ENCODE data around the gene DLGAP1. TPM values are rescaled to one million over a fixed set of nuclear protein-coding genes. Genes with fewer than 3 reads are reported as not detected.
A peak's percentile ranks its signal among the peaks of the same experiment; 100 is the strongest.

The DLGAP1 gene
- total and polyA plus RNA-seq, 2 of the 4 experiments (the other 2 are of a cell fraction): under 0.01 to 0.09 TPM

DNA sequence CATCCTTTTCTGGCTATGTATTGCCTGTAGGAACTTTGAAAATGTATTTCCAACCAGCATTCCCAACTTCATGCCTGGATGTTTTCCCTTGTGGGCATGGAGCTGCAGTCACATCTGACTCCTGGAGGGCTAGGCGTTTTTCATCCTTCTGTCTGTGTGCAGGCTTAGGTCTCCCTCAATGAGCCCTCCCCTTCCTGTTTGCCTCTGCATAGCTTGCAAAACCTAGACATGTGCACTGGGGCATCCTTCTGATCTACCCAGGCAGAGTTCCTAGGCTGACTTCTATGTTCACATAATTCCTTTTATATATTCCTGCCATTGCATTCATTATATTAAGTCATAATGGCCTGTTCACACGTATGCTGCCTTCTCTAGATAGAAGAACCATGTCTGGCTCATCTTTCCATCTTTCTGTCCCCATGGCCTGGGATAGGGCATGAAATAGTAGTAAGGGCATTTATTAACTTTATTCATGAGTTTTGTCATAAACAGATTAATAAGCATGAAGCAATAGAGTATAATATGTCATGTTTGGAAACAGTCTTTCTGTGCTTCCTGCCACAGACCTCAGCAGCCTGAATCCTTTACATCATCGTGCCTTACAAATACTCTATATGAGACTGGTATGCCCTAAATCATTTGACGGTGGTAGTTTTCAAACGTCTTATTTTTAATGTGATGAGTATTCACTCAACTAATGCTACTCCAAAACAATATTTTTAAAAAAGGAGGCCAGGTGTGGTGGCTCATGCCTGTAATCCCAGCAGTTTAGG, 809.5 kb downstream of the DLGAP1 start:
- no peaks in the 10 kb centered on the region for H3K9me3 ChIP-seq (ENCODE audit: control insufficient read depth, insufficient read depth, low read length)
- no peak overlapping the region for H3K14ac ChIP-seq (replicated peaks; ENCODE audit: low read depth, low read length)
- no peak overlapping the region for H2AK9ac ChIP-seq (replicated peaks; ENCODE audit: low read depth, low read length, poor library complexity)
- H2BK120ac ChIP-seq (ENCODE audit: low read depth, low read length): no peak overlapping the region
- H3K4ac ChIP-seq (ENCODE audit: low read depth, low read length): peak overlapping the region; percentile 25; the same call in 1 of the 2 replicates
- intact Hi-C loops (cut with micrococcal nuclease): no loop called here
- no peaks in the 10 kb centered on the region for H3K27me3 ChIP-seq (ENCODE audit: control insufficient read depth, insufficient read depth, low read length)
- 0 out of 3 replicates have a peak overlapping the region, but pooled peaks have one; percentile 14 for H2BK15ac ChIP-seq (ENCODE audit: low read depth, low read length)
- dilution Hi-C loops (cut with HindIII; ENCODE audit: low sequenced_read_pairs, unreplicated experiment): no loop called here
- H3K79me1 ChIP-seq (ENCODE audit: low read depth in 1 of 2, low read length in 2 of 2): no peaks in the 10 kb centered on the region
- no peak overlapping the region for H3K27ac ChIP-seq (ENCODE audit: insufficient read depth, low read length)
- H3K4me2 ChIP-seq (ENCODE audit: low read depth, low read length): no peak overlapping the region
- DNase-seq (no peak), ATAC-seq (ENCODE audit: low read depth) (no peak)
- peak overlapping the region; percentile 26; the same call in 1 of the 2 replicates for H4K5ac ChIP-seq (ENCODE audit: low read depth, low read length)
- no peaks in the 10 kb centered on the region for H4K20me1 ChIP-seq (ENCODE audit: insufficient read depth, low read length)
- no peak overlapping the region for H2AFZ ChIP-seq (replicated peaks; ENCODE audit: low read length, poor library complexity)
- H2BK20ac ChIP-seq (ENCODE audit: low read depth, low read length): no peak overlapping the region
- CTCF ChIA-PET: interaction anchor here (0.6 kb wide), 1 partner anchor 600 kb away, joined by 3 read pairs; no protein-coding TSS in a partner anchor
- no peak overlapping the region for H3K4me3 ChIP-seq (ENCODE audit: insufficient read depth, low read depth, low read length)
- H3K23ac ChIP-seq (ENCODE audit: low read depth, low read length): no peak overlapping the region
- H4K8ac ChIP-seq (ENCODE audit: low read depth in 2 of 2, low read length in 2 of 2): peak overlapping the region in 1 of 2 experiments; percentile 9; a peak in 1 of 4 replicates
- POLR2A ChIA-PET (ENCODE audit: unreplicated experiment): no interaction called here
- WGBS, 2 experiments (ENCODE audit: extremely low coverage in 2 of 2, insufficient read length in 1 of 2): 80% methylated on average over 1 of the region's 5 CpGs; no CpG with 5 or more reads in 1 of the 2 experiments
- H2BK5ac ChIP-seq (ENCODE audit: low read depth, low read length, poor library complexity, severe bottlenecking): no peak overlapping the region
- H3K9me1 ChIP-seq (ENCODE audit: insufficient read depth, low read length): peaks cover 9% of the 10 kb centered on the region; the same call in 1 of the 2 replicates
- no peaks in the 10 kb centered on the region for H3K36me3 ChIP-seq (ENCODE audit: control insufficient read depth, insufficient read depth, low read length)
- no peak overlapping the region for H3K9ac ChIP-seq (ENCODE audit: low read depth, low read length)
- in situ Hi-C loops (cut with MboI; ENCODE audit: low sequenced_read_pairs): no loop called here
- H3K4me1 ChIP-seq (ENCODE audit: control insufficient read depth, insufficient read depth, low read length): peaks cover 13% of the 10 kb centered on the region
- H3K56ac ChIP-seq (ENCODE audit: extremely low read depth, insufficient read depth, low read length): no peak overlapping the region
- no peak overlapping the region for H4K91ac ChIP-seq (ENCODE audit: insufficient read depth, low read depth, low read length)
- no peak overlapping the region for H3K18ac ChIP-seq (ENCODE audit: low read depth, low read length)
- no peak overlapping the region for H2AK5ac ChIP-seq (ENCODE audit: low read depth, low read length)
- no TSS peak for BruUV-seq (replicated peaks)
- no peak for TF ChIP-seq POLR2A (IDR thresholded peaks at IDR 0.05; ENCODE audit: low read depth, low read length)
- TF ChIP-seq MXI1 (IDR thresholded peaks at IDR 0.05; ENCODE audit: borderline replicate concordance, low read depth, low read length): no peak
- TF ChIP-seq BHLHE40 (IDR thresholded peaks at IDR 0.05; ENCODE audit: low read depth, low read length): no peak
- TF ChIP-seq RAD21 (IDR thresholded peaks at IDR 0.05; ENCODE audit: low read length): no peak
- TF ChIP-seq CHD1 (IDR thresholded peaks at IDR 0.05; ENCODE audit: low read depth, low read length): no peak
- no peak for TF ChIP-seq CEBPB (IDR thresholded peaks at IDR 0.05; ENCODE audit: low read depth, low read length)
- no peak for TF ChIP-seq CTCF (conservative IDR thresholded peaks at IDR 0.05; ENCODE audit: low read depth, low read length)
- no peak for TF ChIP-seq RCOR1 (IDR thresholded peaks at IDR 0.05; ENCODE audit: insufficient replicate concordance, low read length)
- no peak for TF ChIP-seq SMC3 (IDR thresholded peaks at IDR 0.05; ENCODE audit: low read depth, low read length)
- TF ChIP-seq FOS (IDR thresholded peaks at IDR 0.05; ENCODE audit: low read depth, low read length): no peak
- no peak for TF ChIP-seq MAFK (IDR thresholded peaks at IDR 0.05; ENCODE audit: low read depth, low read length)
- TF ChIP-seq, protein P1, sequence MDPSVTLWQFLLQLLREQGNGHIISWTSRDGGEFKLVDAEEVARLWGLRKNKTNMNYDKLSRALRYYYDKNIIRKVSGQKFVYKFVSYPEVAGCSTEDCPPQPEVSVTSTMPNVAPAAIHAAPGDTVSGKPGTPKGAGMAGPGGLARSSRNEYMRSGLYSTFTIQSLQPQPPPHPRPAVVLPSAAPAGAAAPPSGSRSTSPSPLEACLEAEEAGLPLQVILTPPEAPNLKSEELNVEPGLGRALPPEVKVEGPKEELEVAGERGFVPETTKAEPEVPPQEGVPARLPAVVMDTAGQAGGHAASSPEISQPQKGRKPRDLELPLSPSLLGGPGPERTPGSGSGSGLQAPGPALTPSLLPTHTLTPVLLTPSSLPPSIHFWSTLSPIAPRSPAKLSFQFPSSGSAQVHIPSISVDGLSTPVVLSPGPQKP (IDR thresholded peaks at IDR 0.05; ENCODE audit: borderline replicate concordance, low read depth, low read length): no peak
- no peak for TF ChIP-seq MAZ (IDR thresholded peaks at IDR 0.05; ENCODE audit: borderline replicate concordance, low read depth, low read length)
- TF ChIP-seq RFX5 (IDR thresholded peaks at IDR 0.05; ENCODE audit: low read depth, low read length): no peak
- TF ChIP-seq NFE2L2 (IDR thresholded peaks at IDR 0.05; ENCODE audit: low read depth, low read length): no peak
